Hepatocyte (in vitro differentiated cells): ENCODE results near the gene FBLN2. TPM values are rescaled to one million over a fixed set of nuclear protein-coding genes. Genes with fewer than 3 reads are reported as not detected.

ENCODE experiments used
- DNase-seq: peaks from one replicate; pipeline ENCODE4 v3.0.0-alpha.2; 2016; ENCODE audit warnings: low spot score
- H2AFZ ChIP-seq: fragments of 200-600 bp; sonication (generic); 2 replicates; pipeline ENCODE4 v1.6.0; 2016; ENCODE audit warnings: antibody characterized with exemption, mild to moderate bottlenecking
- H3K27ac ChIP-seq: fragments of 200-600 bp; sonication (generic); 2 replicates; pipeline ENCODE4 v1.5.1; 2016; ENCODE audit warnings: mild to moderate bottlenecking
- H3K27me3 ChIP-seq: fragments of 200-600 bp; sonication (generic); 2 replicates; pipeline ENCODE4 v1.6.1; 2016
- H3K36me3 ChIP-seq: fragments of 200-600 bp; sonication (generic); replicated peaks from 2 replicates; pipeline ENCODE4 v1.5.1; 2016; ENCODE audit warnings: low read depth; ENCODE audit not compliant: insufficient read depth
- H3K4me1 ChIP-seq: fragments of 200-600 bp; sonication (generic); 2 replicates; pipeline ENCODE4 v1.5.1; 2016; ENCODE audit warnings: mild to moderate bottlenecking, moderate library complexity; ENCODE audit not compliant: insufficient read depth
- H3K4me2 ChIP-seq: fragments of 200-600 bp; sonication (generic); 2 replicates; pipeline ENCODE4 v1.6.0; 2016
- H3K4me3 ChIP-seq: fragments of 200-600 bp; sonication (generic); 2 replicates; pipeline ENCODE4 v1.5.1; 2016; ENCODE audit warnings: mild to moderate bottlenecking
- H3K79me2 ChIP-seq: fragments of 200-600 bp; sonication (generic); 2 replicates; pipeline ENCODE4 v1.6.0; 2017; ENCODE audit warnings: mild to moderate bottlenecking
- H3K9me2 ChIP-seq: fragments of 200-600 bp; sonication (generic); replicated peaks from 2 replicates; pipeline ENCODE4 v1.6.0; 2017; ENCODE audit warnings: mild to moderate bottlenecking; ENCODE audit not compliant: insufficient read depth
- H3K9me3 ChIP-seq: fragments of 200-600 bp; sonication (generic); 2 replicates; pipeline ENCODE4 v1.5.1; 2016; ENCODE audit warnings: low read depth, mild to moderate bottlenecking
- H4K20me1 ChIP-seq: fragments of 200-600 bp; sonication (generic); 2 replicates; pipeline ENCODE4 v1.6.0; 2016; ENCODE audit warnings: mild to moderate bottlenecking; ENCODE audit not compliant: insufficient read depth, poor library complexity, severe bottlenecking
- CTCF ChIP-seq: fragments of 200-600 bp; sonication (generic); IDR thresholded peaks from 2 replicates; pipeline ENCODE4 v1.5.1; 2016; ENCODE audit warnings: antibody characterized with exemption, mild to moderate bottlenecking; ENCODE audit not compliant: poor library complexity
- EZH2 ChIP-seq: fragments of 200-600 bp; sonication (generic); IDR thresholded peaks from 2 replicates; pipeline ENCODE4 v1.6.1; 2016; ENCODE audit warnings: antibody characterized with exemption, mild to moderate bottlenecking, borderline replicate concordance
- EZH2phosphoT487 ChIP-seq: fragments of 200-600 bp; sonication (generic); IDR thresholded peaks from one replicate; pipeline ENCODE4 v1.6.1; 2018; ENCODE audit warnings: antibody characterized with exemption, mild to moderate bottlenecking, low read depth, moderate library complexity; ENCODE audit not compliant: unreplicated experiment, severe bottlenecking
- WGBS: methylation state at CpG from one replicate; pipeline ENCODE4 v1.1.6; 2016; ENCODE audit warnings: low lambda C conversion rate; ENCODE audit errors: missing lambda C conversion rate; 5-methylcytosine and 5-hydroxymethylcytosine counted together
- polyA plus RNA-seq: library from polyadenylated mRNA; unstranded; fragments of >200 nt; fragmentation: Nextera tagmentation; extraction: Ambion mirVana; gene quantifications from 2 replicates; pipeline ENCODE4 v1.2.1, GENCODE V29; 2016
- total RNA-seq: library from RNA; depleted of rRNA; stranded (reverse); fragments of >200 nt; gene quantifications from 2 replicates; pipeline ENCODE4 v1.2.3, GENCODE V29; 2014

The FBLN2 gene
- total and polyA plus RNA-seq, 2 experiments from 2014 or later, result 75.8 to 76.2 TPM

- Histone ChIP-seq H3K4me3 (no peak overlapping the region), H3K9me3 (no peaks in the 10 kb centered on the region), H2AFZ (no peak overlapping the region), H3K4me1 (peaks cover 12% of the 10 kb centered on the region), H3K9me2 (no peaks in the 10 kb centered on the region), H3K27ac (no peak overlapping the region), H3K36me3 (no peaks in the 10 kb centered on the region), H3K27me3 (no peaks in the 10 kb centered on the region), H4K20me1 (no peaks in the 10 kb centered on the region), H3K4me2 (no peak overlapping the region), H3K79me2 (no peaks in the 10 kb centered on the region)
- no peak for TF ChIP-seq EZH2phosphoT487
- no peak for TF ChIP-seq CTCF
- no peak for TF ChIP-seq EZH2
- DNase-seq, result no peak
- WGBS, result 89% methylated on average over 23 of the region's 23 CpGs
Observed at GRCh38 chr3:13504161-13504831, 44.6 kb upstream of the FBLN2 start.

- H3K4me2 ChIP-seq, result no peak overlapping the region
- H3K27ac ChIP-seq, result no peak overlapping the region
- H3K27me3 ChIP-seq, result no peaks in the 10 kb centered on the region
- H2AFZ ChIP-seq, result no peak overlapping the region
- TF ChIP-seq CTCF, result no peak
- TF ChIP-seq EZH2, result no peak
- TF ChIP-seq EZH2phosphoT487, result no peak
- peaks cover 12% of the 10 kb centered on the region for H3K4me1 ChIP-seq
- 95% methylated on average over 14 of the region's 16 CpGs for WGBS
- H3K4me3 ChIP-seq, result no peak overlapping the region
- H3K36me3 ChIP-seq, result no peaks in the 10 kb centered on the region
- H3K9me2 ChIP-seq, result no peaks in the 10 kb centered on the region
- no peak for DNase-seq
- H3K79me2 ChIP-seq, result no peaks in the 10 kb centered on the region
- H3K9me3 ChIP-seq, result no peaks in the 10 kb centered on the region
- no peaks in the 10 kb centered on the region for H4K20me1 ChIP-seq
Observed at GRCh38 chr3:13505147-13506130, 43.5 kb upstream of the FBLN2 start.

GRCh38 chr3:13506239-13506638 is 42.7 kb upstream of the FBLN2 start:
- H3K27me3 ChIP-seq, result no peaks in the 10 kb centered on the region
- TF ChIP-seq CTCF (no peak), EZH2 (no peak), EZH2phosphoT487 (no peak)
- H3K4me3 ChIP-seq, result no peak overlapping the region
- no peak overlapping the region for H2AFZ ChIP-seq
- no peaks in the 10 kb centered on the region for H3K36me3 ChIP-seq
- DNase-seq, result no peak
- peaks cover 12% of the 10 kb centered on the region for H3K4me1 ChIP-seq
- no peak overlapping the region for H3K4me2 ChIP-seq
- no peak overlapping the region for H3K27ac ChIP-seq
- no peaks in the 10 kb centered on the region for H4K20me1 ChIP-seq
- 96% methylated on average over 1 of the region's 1 CpG for WGBS
- no peaks in the 10 kb centered on the region for H3K9me2 ChIP-seq
- no peaks in the 10 kb centered on the region for H3K9me3 ChIP-seq
- H3K79me2 ChIP-seq, result no peaks in the 10 kb centered on the region
